HG03064 (cell line): ENCODE measurements around the gene SORCS1.
A peak's percentile ranks its signal among the peaks of the same experiment; 100 is the strongest.

Experiments used
- ATAC-seq: cut with Tn5 transposase; IDR thresholded peaks from one replicate; pipeline ENCODE4 v1.9.1; 2021; ENCODE audit warnings: low read depth; ENCODE audit not compliant: unreplicated experiment

SORCS1 gene

GRCh38 chr10:106999118-106999707 lies 165.3 kb downstream of the SORCS1 start:
- no peak for ATAC-seq

- ATAC-seq: no peak
Observed at GRCh38 chr10:106997721-106998120, 166.8 kb downstream of the SORCS1 start.

- ATAC-seq: no peak
Observed at GRCh38 chr10:106996510-106996909, 168.0 kb downstream of the SORCS1 start.

- no peak for ATAC-seq
Observed at GRCh38 chr10:106992055-106992454, 172.5 kb downstream of the SORCS1 start.

- ATAC-seq: no peak
Observed at GRCh38 chr10:106991091-106991490, 173.4 kb downstream of the SORCS1 start.

- ATAC-seq: no peak
Observed at GRCh38 chr10:106987362-106987761, 177.1 kb downstream of the SORCS1 start.

GRCh38 chr10:106982268-106982667 lies 182.2 kb downstream of the SORCS1 start:
- no peak for ATAC-seq

- ATAC-seq: no peak
Observed at GRCh38 chr10:106981452-106982075, 182.9 kb downstream of the SORCS1 start.

GRCh38 chr10:106980495-106981451 lies 183.7 kb downstream of the SORCS1 start:
- ATAC-seq: peak; percentile 83

GRCh38 chr10:106978756-106979155 lies 185.8 kb downstream of the SORCS1 start:
- no peak for ATAC-seq

GRCh38 chr10:106973716-106974115 lies 190.8 kb downstream of the SORCS1 start:
- ATAC-seq: no peak

GRCh38 chr10:106973288-106973687 lies 191.2 kb downstream of the SORCS1 start:
- ATAC-seq: no peak

- ATAC-seq: no peak
Observed at GRCh38 chr10:106972381-106972780, 192.1 kb downstream of the SORCS1 start.

- no peak for ATAC-seq
Observed at GRCh38 chr10:106971411-106971831, 193.1 kb downstream of the SORCS1 start.

- no peak for ATAC-seq
Observed at GRCh38 chr10:106967452-106967851, 197.1 kb downstream of the SORCS1 start.

- no peak for ATAC-seq
Observed at GRCh38 chr10:106960812-106961211, 203.7 kb downstream of the SORCS1 start.

GRCh38 chr10:106959521-106959920 lies 205.0 kb downstream of the SORCS1 start:
- ATAC-seq: no peak

GRCh38 chr10:106958589-106959361 lies 205.7 kb downstream of the SORCS1 start:
- no peak for ATAC-seq

GRCh38 chr10:106957823-106958588 lies 206.5 kb downstream of the SORCS1 start:
- ATAC-seq: peak; percentile 73
